HAP-1 (cell line): ENCODE results near the gene SYNGR3.
A peak's percentile ranks its signal among the peaks of the same experiment; 100 is the strongest.

ENCODE experiments used
- DNase-seq, 2 experiments: peaks; one replicate each; pipeline ENCODE4 v3.0.0-alpha.2; 2016 to 2020; ENCODE audit warnings: low spot score in 2 of 2
- H3K27me3 ChIP-seq: fragments of 250-450 bp; sonication (Bioruptor Pico); 2 replicates; pipeline ENCODE4 v1.5.1; 2020; ENCODE audit warnings: low read depth, mild to moderate bottlenecking, moderate library complexity
- H3K36me3 ChIP-seq: fragments of 250-450 bp; sonication (Bioruptor Pico); replicated peaks from 2 replicates; pipeline ENCODE4 v1.5.1; 2020; ENCODE audit warnings: mild to moderate bottlenecking
- H3K4me1 ChIP-seq: fragments of 250-450 bp; sonication (Bioruptor Pico); 2 replicates; pipeline ENCODE4 v1.5.1; 2020; ENCODE audit warnings: mild to moderate bottlenecking
- H3K4me3 ChIP-seq: fragments of 250-450 bp; sonication (Bioruptor Pico); 2 replicates; pipeline ENCODE4 v1.5.1; 2020; ENCODE audit warnings: mild to moderate bottlenecking, moderate library complexity
- H3K9me3 ChIP-seq: fragments of 250-450 bp; sonication (Bioruptor Pico); 2 replicates; pipeline ENCODE4 v1.5.1; 2020; ENCODE audit warnings: mild to moderate bottlenecking, moderate library complexity
- in situ Hi-C: fragments of 300-500 bp; cut with MboI; formaldehyde crosslinking; loops from 3 replicates; pipeline ENCODE4 v1.14.3; 2020; ENCODE audit warnings: low sequenced_read_pairs, inconsistent platforms, mixed read lengths

The SYNGR3 gene

DNA sequence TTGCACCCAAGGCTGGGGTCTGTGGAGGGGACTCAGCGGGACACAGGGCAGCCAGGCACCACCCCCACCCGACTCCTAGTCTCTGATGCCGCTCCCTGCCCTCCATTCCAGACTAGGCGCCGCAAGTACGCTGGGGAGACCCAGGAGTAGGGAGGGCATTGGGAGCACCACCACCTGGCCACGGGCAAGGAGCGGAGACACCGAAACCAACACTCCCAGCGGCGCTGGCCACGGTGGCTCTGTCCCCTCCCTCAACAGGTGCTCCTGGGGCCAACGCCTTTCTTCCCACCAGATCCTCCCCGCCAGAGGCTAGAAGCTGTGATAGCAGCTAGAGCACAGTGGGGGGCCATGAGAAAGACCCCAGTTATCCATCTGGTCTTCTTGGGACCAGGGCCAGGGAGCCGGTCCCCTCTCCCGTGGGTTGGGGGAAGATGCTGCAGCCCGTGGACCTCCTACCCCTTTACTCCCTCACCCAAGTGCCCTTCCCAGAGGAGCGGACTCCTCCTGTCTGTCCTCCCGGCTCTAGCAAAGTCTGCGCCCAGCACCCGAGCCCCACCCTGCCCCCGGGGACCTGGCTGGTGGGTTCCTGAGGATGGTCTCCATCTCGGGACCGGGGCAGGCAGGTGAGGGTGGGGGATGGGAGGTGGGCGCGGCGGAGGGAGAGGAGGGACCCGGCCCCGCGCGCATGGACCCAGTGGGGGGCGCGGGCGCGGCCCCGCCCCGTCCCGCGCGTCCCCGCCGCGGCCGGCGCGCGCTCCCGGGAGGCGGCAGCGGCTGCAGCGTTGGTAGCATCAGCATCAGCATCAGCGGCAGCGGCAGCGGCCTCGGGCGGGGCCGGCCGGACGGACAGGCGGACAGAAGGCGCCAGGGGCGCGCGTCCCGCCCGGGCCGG is at the start of gene SYNGR3:
Gene SYNGR3, plus strand, starts transcription at position 762 of the 892 bp plus-strand sequence. CDS start 133 bp downstream, outside the sequence.
- in situ Hi-C loops: loop anchor here (25.0 kb wide), 1 partner anchor 523 kb away; the partner anchor contains the start of genes AMDHD2 and ATP6V0C
- peak in 1 of 2 experiments; percentile 57 for DNase-seq
- peaks cover 15% of the 10 kb centered on the region for H3K36me3 ChIP-seq
- peak within 1 kb of the TSS; percentile 40 for H3K4me3 ChIP-seq
- no peaks in the 10 kb centered on the region for H3K9me3 ChIP-seq
- no peaks in the 10 kb centered on the region for H3K27me3 ChIP-seq
- H3K4me1 ChIP-seq: peaks cover 6% of the 10 kb centered on the region

DNA sequence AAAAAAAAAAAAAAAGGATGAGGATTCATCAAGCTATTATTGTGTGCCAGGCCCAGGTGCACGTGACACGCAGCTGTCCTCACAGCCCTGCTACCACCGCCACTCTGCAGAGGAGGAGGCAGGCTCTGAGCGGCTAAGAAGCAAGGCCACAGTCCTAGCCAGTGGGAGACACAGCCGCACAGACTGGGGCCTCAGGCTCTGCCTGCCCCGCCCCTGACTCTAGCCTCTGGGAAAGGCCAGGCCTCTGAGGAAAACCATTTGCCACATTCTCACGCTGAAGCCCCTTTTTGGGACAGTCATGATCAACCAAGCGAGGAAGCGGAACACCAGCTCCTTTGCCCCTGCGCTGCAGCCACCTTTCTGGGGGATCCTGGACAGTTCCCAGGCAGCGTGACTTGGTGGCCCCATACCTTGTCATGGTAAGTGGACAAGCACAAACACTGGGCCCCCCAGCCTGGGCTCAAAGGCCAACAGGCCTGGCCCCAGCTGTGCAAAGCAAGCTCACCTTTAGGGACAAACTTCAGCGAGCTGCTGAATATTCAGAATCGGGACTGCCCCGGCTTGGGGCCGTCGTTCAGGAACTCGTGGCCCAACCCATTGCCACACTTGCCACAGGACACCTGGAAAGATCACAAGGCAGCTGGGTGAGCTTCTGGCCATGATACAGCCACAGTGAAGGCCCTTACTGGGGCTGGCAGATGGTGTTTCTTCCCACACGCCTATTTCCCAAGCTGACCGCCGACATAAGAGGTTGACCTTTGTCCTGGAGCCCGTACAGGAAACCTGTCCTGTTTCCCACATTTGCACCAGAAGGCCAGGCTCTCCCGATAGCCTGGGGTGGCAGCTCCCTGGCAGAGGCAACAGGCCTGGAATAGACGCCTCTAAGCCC is 49.3 kb upstream of the SYNGR3 start:
- H3K4me1 ChIP-seq: peaks cover 8% of the 10 kb centered on the region
- in situ Hi-C loops: no loop called here
- no peak overlapping the region for H3K4me3 ChIP-seq
- H3K9me3 ChIP-seq: no peaks in the 10 kb centered on the region
- H3K27me3 ChIP-seq: no peaks in the 10 kb centered on the region
- peaks cover 19% of the 10 kb centered on the region for H3K36me3 ChIP-seq
- DNase-seq: no peak

DNA sequence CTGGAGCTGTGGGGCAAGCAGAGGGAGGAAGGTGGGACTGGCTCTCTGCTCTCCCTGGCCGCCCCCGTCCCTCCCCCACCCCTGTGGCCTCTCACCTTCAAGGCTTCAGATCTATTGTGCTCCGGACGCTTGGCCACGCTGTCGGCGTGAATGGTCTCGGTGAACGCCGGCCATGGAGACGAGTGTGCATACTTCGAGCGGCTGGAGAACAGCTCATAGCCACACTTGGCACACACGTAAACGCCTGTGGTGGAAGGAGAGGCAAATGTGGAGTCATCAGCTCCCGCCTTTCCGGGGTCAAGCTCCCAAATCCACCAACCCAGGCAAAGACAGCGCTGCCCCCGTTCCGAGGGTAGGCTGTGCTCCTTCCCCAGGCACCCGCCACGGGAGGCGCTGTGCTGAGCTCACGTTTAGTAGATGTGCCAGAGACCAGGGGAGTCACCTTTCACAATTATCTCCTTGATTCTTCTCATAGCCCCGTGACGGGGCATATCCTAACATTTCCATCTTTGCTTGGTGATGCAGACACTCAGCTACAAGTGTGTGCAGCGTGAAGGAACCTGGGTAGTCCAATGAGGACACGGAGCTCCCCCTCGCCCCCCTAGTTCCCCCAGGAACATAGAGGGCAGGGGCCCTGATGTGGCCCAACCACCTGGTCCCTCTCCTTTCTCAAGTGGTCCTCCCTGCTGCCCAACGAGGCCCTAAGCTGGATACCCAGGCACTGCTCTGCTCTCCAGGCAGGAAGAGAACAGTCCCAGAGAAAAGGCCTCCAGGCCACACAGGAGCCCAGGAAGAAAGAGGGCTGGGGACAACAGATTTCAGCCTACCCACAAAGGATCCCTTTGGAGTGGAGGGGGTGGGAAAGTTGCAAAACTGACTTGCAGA is 48.4 kb upstream of the SYNGR3 start:
- H3K9me3 ChIP-seq: no peaks in the 10 kb centered on the region
- in situ Hi-C loops: no loop called here
- no peaks in the 10 kb centered on the region for H3K27me3 ChIP-seq
- H3K4me1 ChIP-seq: peaks cover 8% of the 10 kb centered on the region
- H3K4me3 ChIP-seq: no peak overlapping the region; the same call in 1 of the 2 replicates
- no peak for DNase-seq
- peaks cover 19% of the 10 kb centered on the region for H3K36me3 ChIP-seq

GRCh38 chr16:1942047-1942809 is 47.5 kb upstream of the SYNGR3 start:
- H3K27me3 ChIP-seq: no peaks in the 10 kb centered on the region
- H3K4me3 ChIP-seq: peak overlapping the region; percentile 92
- peaks cover 8% of the 10 kb centered on the region for H3K4me1 ChIP-seq
- in situ Hi-C loops: no loop called here
- H3K36me3 ChIP-seq: peaks cover 19% of the 10 kb centered on the region
- no peaks in the 10 kb centered on the region for H3K9me3 ChIP-seq
- no peak for DNase-seq

DNA sequence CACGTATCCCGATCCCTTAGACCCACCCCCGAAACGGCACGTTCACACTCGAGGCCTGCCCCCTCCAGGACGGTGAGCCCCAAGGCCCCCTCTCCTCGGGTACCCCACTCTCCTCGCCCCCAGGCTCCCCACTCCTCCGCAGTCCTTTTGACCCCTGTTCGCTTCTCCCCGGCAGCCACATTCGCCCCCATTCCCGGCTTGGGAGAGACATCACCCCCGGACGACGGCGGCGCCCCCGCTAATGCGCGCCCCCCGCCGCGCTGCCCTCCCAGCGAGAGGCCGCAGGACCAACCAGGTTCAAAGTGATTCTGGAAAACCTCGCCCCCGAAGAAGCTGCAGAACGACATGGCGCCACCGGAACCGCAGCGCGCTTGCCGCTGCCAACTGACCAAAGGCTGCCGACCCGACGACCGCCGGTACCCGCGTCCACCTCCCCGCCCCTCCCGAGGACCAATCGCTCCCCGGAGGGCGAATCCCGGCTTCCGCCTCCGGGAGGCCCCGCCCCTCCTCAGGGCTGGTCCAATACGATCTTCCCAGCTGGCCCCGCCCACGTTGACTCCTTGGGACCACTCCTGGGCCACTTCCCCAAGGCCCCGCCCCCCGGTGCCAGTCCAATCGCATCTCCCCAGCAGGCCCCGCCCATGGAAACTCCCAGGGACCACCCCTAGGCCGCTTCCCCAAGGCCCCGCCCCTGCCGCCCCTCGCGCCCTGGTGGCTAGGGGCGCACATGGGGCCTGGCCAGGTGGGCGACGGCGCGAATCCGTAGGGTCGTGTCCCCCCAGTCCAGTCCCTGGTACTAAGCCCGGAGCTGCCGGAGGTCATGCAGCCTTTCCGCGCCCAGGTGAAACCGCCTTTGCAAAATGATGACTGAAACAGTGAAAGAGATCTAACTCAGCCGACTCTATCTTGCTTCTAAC is 46.7 kb upstream of the SYNGR3 start, which contains the start of gene MSRB1:
Gene MSRB1, minus strand, starts transcription at position 390 of the 917 bp plus-strand sequence. Its CDS starts 43 bp downstream, at position 347.
- in situ Hi-C loops: no loop called here
- H3K27me3 ChIP-seq: no peaks in the 10 kb centered on the region
- H3K9me3 ChIP-seq: no peaks in the 10 kb centered on the region
- DNase-seq: peak; percentile 98 to 100
- H3K4me1 ChIP-seq: peaks cover 8% of the 10 kb centered on the region
- peak within 1 kb of the TSS; percentile 92 for H3K4me3 ChIP-seq
- peaks cover 19% of the 10 kb centered on the region for H3K36me3 ChIP-seq

- no peak for DNase-seq
- H3K36me3 ChIP-seq: peaks cover 7% of the 10 kb centered on the region; the same call in 1 of the 2 replicates
- H3K9me3 ChIP-seq: no peaks in the 10 kb centered on the region
- in situ Hi-C loops: no loop called here
- no peak overlapping the region for H3K4me3 ChIP-seq
- no peaks in the 10 kb centered on the region for H3K27me3 ChIP-seq
- H3K4me1 ChIP-seq: peaks cover 8% of the 10 kb centered on the region
Measured at GRCh38 chr16:1944612-1945199, 45.1 kb upstream of the SYNGR3 start.

DNA sequence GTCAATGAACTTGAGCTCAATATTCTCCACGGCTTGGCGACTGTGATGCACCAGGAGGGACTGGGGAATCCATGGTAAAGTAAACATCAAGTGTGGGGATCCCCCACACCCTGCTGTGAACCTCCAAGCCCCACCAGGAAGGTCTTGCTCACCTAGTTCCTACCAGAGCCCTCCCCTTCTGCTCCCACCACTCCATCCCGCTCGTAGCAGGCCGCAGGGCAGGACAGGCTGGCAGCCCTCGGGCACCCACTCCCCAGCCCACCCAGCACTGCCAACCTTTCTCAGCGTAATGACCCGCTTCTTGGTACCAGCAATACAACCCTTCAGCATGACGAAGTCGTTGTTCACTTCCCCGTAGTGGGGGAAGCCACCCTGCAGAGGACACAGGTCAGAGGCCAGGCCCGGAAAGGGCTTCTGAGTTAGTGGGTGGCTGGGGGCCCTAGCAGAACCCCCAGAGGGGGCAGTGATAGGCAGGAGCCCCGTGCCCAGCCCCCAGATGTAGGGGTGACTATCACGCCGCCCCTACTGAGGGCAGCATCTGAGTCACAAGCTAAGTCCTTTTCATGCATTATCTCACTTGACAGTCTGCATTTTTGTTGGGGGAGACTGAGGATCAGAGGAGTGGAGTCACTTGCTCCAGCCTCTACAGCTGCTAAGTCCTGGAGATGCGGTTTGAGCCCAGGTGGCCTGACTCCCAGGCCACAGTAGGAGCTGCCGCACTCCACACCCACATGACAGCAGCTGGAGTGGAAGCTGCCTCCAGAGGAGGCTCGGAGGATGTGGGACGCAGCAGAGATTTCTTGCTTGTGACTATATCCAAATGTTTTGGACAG is 44.0 kb upstream of the SYNGR3 start:
- H3K9me3 ChIP-seq: no peaks in the 10 kb centered on the region
- no peak for DNase-seq

GRCh38 chr16:1946495-1947368 is 43.0 kb upstream of the SYNGR3 start:
- Histone ChIP-seq H3K9me3 (no peaks in the 10 kb centered on the region), H3K4me1 (peaks cover 8% of the 10 kb centered on the region), H3K27me3 (no peaks in the 10 kb centered on the region), H3K4me3 (no peak overlapping the region), H3K36me3 (no peaks in the 10 kb centered on the region)
- in situ Hi-C loops: no loop called here
- DNase-seq: no peak

More for the DNA sequence above, 44.0 kb upstream of the SYNGR3 start:
- Histone ChIP-seq H3K27me3 (no peaks in the 10 kb centered on the region), H3K4me1 (peaks cover 8% of the 10 kb centered on the region), H3K4me3 (no peak overlapping the region), H3K36me3 (peaks cover under 1% of the 10 kb centered on the region; the same call in 1 of the 2 replicates)
- in situ Hi-C loops: no loop called here

DNA sequence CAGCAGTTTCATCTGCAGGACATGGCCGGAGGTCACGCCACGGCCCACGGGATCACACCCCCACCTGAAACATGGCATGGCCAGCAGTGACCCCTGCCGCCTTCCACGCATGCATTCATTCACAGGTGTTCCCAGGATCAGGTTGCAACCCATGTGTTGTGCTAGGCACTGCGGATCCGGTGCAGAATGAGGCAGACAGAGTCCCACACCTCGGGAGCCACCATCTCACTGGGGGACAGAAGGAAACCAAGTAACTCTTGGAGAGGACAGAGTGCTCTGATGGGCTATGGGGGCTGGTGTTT is 42.5 kb upstream of the SYNGR3 start:
- no peaks in the 10 kb centered on the region for H3K36me3 ChIP-seq
- no peak for DNase-seq
- H3K4me1 ChIP-seq: peaks cover 8% of the 10 kb centered on the region
- no peak overlapping the region for H3K4me3 ChIP-seq
- H3K9me3 ChIP-seq: no peaks in the 10 kb centered on the region
- H3K27me3 ChIP-seq: no peaks in the 10 kb centered on the region
- in situ Hi-C loops: no loop called here

GRCh38 chr16:1949507-1949906 is 40.3 kb upstream of the SYNGR3 start:
- Histone ChIP-seq H3K36me3 (no peaks in the 10 kb centered on the region), H3K4me1 (peaks cover 3% of the 10 kb centered on the region; the same call in 1 of the 2 replicates), H3K4me3 (no peak overlapping the region), H3K9me3 (no peaks in the 10 kb centered on the region), H3K27me3 (no peaks in the 10 kb centered on the region)
- in situ Hi-C loops: no loop called here
- no peak for DNase-seq
